Mesodermal cell (in vitro differentiated cells): ENCODE results near the gene MID1.

Experiments
- H3K27ac ChIP-seq: 2 replicates; pipeline ENCODE4 v1.7.0; 2013; ENCODE audit warnings: mild to moderate bottlenecking, low read depth, low read length, moderate library complexity; ENCODE audit not compliant: severe bottlenecking
- H3K36me3 ChIP-seq: 2 replicates; pipeline ENCODE4 v1.7.1; 2013; ENCODE audit warnings: mild to moderate bottlenecking, low read length, moderate library complexity; ENCODE audit not compliant: control insufficient read depth, insufficient read depth
- H3K4me1 ChIP-seq: one replicate; pipeline ENCODE4 v1.7.1; 2013; ENCODE audit warnings: mild to moderate bottlenecking, low read length; ENCODE audit not compliant: insufficient read depth, control insufficient read depth, poor library complexity, severe bottlenecking
- H3K4me3 ChIP-seq: 2 replicates; pipeline ENCODE4 v1.7.0; 2013; ENCODE audit warnings: low read length, control low read depth, mild to moderate bottlenecking; ENCODE audit not compliant: insufficient read depth, poor library complexity, severe bottlenecking; ENCODE audit errors: extremely low read depth
- H3K9me3 ChIP-seq: 2 replicates; pipeline ENCODE4 v1.7.1; 2013; ENCODE audit warnings: mild to moderate bottlenecking, low read length, moderate library complexity; ENCODE audit not compliant: control insufficient read depth
- WGBS, 2 experiments: methylation state at CpG; one replicate each; pipeline ENCODE4 v1.1.5; 2013; ENCODE audit warnings: missing lambda C conversion rate in 2 of 2; ENCODE audit not compliant: insufficient coverage in 2 of 2; 5-methylcytosine and 5-hydroxymethylcytosine counted together

MID1 gene

DNA sequence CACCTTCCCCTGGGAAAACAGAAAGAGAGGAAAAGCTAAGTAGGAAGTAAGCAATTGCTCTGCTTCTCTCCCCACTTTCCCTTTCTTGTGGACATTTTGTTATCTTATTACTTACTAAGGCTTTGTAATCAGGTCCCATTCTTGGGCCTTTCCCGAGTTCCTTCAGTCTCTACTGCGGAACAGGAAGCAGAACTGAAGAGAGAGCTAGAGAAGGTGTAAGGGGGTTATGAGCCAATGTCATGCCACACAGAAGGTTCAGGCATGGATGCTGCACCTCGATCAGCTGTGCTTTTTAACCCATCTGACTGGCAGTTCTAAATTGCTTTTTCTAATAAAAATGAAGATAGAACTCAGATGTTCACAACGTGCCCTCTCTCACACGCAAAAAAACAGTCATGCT is 83.6 kb downstream of the MID1 start:
- H3K9me3 ChIP-seq: no peaks in the 10 kb centered on the region
- peaks cover 13% of the 10 kb centered on the region for H3K4me1 ChIP-seq
- H3K36me3 ChIP-seq: no peaks in the 10 kb centered on the region
- WGBS, 2 experiments: 88% methylated on average over 1 of the region's 5 CpGs; no CpG with 5 or more reads in 1 of the 2 experiments
- no peak overlapping the region for H3K27ac ChIP-seq
- no peak overlapping the region for H3K4me3 ChIP-seq

DNA sequence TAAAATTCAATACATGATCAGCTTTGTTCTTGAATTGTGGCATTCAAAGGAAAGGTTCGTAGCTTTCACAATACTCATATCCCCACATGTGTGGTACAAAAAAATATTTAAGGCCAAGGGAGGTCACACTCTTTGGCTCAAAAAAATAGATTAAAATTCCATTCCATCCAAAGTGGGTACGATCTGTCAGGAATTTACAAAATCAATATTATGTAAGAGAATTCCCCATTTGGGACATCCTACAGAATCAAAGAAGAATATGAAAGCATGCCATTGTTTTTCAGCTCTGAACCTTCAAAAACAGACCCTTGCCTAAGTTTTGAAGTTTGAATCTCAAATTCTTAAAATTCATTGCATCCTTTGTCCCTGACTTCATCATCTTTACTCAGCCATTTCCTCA is 85.8 kb downstream of the MID1 start:
- Histone ChIP-seq H3K4me1 (peaks cover 18% of the 10 kb centered on the region), H3K4me3 (no peak overlapping the region), H3K36me3 (no peaks in the 10 kb centered on the region), H3K27ac (peak overlapping the region; percentile 72), H3K9me3 (no peaks in the 10 kb centered on the region)
- WGBS, 2 experiments: no CpG with 5 or more reads among the region's 2 CpGs

DNA sequence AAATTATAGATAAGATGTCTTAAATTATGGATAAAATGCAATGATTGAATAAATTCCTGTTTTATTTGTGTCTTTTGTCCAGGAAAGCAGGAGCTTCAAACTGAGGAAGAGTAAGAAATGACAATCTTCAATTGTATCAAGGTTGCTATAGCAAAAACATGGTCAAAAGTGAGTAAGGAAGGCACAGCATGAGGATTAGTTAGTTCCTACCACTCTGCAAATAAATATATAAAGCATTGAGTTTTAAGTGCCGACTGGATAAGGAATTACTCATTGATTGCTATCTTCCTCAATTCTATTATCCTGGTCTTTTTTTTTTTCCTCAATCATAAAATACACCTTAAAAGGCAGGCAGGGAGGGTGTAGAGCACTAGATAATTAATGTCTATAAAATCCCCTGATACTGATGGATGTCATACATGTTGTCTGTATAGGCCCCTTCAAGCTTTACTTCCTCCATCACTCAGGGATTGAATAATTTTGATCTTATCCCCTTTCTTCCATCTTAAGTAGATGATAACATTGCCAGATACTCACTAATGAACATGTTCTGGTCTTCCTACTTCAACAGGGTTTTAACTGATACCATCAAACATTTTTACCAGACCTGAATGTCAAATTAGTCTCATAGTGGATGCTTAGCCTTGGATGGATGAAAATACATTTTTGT is 86.6 kb downstream of the MID1 start:
- WGBS, 2 experiments: no CpG with 5 or more reads among the region's 1 CpG
- Histone ChIP-seq H3K9me3 (no peaks in the 10 kb centered on the region), H3K4me3 (no peak overlapping the region), H3K27ac (no peak overlapping the region), H3K4me1 (peaks cover 18% of the 10 kb centered on the region), H3K36me3 (no peaks in the 10 kb centered on the region)

DNA sequence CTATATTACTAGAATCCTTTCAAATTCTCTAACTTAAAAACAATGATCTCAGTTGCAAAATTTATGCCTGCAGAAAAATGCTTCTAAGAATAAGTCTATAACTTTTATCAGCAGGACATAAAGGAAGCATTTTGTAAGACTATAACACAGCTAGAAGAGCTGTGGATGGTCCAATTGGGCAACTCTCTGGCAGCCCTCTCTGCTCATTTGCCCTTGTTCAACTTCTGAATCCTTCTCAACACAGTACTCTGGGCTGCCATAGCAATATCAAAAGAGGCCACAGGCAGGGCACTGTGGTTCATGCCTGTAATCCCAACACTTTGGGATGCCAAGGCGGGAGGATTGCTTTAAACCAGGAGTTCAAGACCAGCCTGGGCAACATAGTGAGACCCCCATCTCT is 88.5 kb downstream of the MID1 start:
- no CpG with 5 or more reads among the region's 1 CpG for WGBS, 2 experiments
- H3K9me3 ChIP-seq: no peaks in the 10 kb centered on the region
- H3K36me3 ChIP-seq: peaks cover 3% of the 10 kb centered on the region
- no peak overlapping the region for H3K27ac ChIP-seq
- H3K4me3 ChIP-seq: no peak overlapping the region
- peaks cover 26% of the 10 kb centered on the region for H3K4me1 ChIP-seq

DNA sequence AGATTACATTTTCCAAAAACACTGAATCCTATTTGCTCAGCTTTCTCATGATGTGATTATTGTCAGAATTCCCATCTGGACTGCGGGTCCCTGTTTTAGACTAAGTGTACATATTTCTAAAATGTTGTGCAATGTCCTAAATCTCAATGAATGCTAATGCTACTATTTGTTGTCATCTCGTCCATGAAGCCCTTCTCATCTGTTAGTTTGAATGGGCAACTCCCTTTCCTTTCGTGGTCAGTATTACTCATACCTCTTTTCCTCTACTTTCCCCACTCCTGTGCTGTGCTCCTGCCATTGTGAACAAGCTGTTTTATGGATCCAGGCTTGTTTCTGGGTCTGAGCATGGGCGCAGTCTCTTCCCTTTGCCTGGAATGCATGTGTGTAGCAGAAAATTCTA is 91.0 kb downstream of the MID1 start:
- Histone ChIP-seq H3K36me3 (peaks cover 3% of the 10 kb centered on the region), H3K9me3 (no peaks in the 10 kb centered on the region), H3K4me3 (no peak overlapping the region), H3K4me1 (peaks cover 29% of the 10 kb centered on the region), H3K27ac (no peak overlapping the region)
- 76% methylated on average over 2 of the region's 4 CpGs; no CpG with 5 or more reads in 1 of the 2 experiments for WGBS, 2 experiments

DNA sequence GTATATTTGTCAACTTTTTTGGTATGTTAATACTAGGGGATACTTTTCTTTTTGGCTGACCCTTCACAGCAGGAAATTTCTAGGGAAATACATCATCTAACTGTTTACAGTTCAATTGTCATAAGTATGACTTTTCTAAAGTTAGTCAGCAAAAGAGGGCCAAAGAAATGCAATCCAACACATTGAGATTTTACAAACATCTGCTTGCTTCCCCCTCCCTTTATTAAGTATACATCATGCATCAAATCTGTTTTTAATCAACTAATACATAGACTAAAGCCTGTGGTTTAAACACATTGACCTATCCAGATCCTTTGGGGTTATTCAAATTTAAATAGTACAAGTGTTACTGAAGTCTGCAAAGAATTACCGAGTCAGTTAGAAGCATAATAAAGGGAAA is 93.9 kb downstream of the MID1 start:
- no peak overlapping the region for H3K27ac ChIP-seq
- peaks cover 8% of the 10 kb centered on the region for H3K36me3 ChIP-seq
- 67 to 88% methylated on average over 1 of the region's 1 CpG for WGBS, 2 experiments
- no peaks in the 10 kb centered on the region for H3K9me3 ChIP-seq
- peaks cover 23% of the 10 kb centered on the region for H3K4me1 ChIP-seq
- H3K4me3 ChIP-seq: no peak overlapping the region

DNA sequence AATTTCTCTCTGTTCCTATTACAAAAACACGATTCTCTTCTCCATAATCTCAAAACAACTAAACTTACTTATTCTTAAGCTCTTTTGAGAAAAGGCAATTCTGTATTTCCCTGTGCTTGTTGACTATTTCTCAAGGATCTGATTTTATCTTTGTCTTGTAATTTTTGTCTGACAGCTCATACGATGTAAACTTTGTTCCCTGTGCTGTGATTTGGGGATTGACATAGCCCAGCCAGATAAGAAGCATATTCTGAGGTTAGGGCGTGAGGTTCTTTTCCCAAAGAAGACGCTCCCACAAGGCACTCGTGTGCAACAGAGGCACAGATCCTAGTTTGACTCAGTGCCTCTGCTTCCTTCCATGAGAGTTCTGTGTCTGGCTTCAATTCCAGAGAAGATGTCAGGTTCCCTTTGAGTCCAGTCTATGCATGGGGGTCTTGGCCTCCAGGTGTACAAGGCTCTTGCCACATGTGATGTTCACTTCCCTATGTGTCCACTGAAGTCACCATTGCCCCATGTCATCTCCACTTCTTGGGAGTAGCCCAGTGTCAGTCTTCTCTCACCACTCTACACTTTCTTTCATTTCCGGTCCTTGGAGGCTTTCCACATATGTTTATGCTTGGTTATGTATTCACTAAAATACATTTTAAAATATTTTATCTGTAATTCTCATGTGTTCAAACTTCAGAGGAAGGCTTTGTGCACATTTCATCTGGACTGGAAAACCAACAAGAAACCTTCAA is 94.8 kb downstream of the MID1 start:
- WGBS, 2 experiments: 92 to 100% methylated on average over 4 of the region's 6 CpGs
- H3K36me3 ChIP-seq: peaks cover 11% of the 10 kb centered on the region

DNA sequence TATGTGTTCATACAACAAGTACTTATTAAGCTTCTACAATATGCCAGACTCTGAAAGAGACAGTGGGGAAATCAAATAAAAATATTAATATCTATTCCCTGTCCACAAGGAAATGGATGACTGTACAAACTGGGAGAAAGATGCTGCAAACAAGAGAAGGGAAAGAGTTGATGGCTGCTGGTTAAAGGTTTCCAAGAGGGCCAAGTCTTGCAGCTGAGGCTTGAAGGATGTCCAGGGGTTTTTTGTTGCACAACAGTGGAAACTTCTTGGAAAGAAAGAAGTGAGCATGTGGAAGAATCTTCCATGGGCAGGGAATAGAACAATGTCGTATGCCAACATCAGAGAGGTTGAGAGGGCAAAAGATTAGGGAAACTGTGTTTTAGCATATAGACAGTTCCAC is 95.8 kb downstream of the MID1 start:
- no peaks in the 10 kb centered on the region for H3K9me3 ChIP-seq
- H3K4me3 ChIP-seq: no peak overlapping the region
- peaks cover 21% of the 10 kb centered on the region for H3K4me1 ChIP-seq
- H3K36me3 ChIP-seq: peaks cover 11% of the 10 kb centered on the region
- 80% methylated on average over 1 of the region's 1 CpG; no CpG with 5 or more reads in 1 of the 2 experiments for WGBS, 2 experiments
- H3K27ac ChIP-seq: no peak overlapping the region

More for the DNA sequence above, 94.8 kb downstream of the MID1 start:
- H3K4me1 ChIP-seq: peaks cover 20% of the 10 kb centered on the region
- H3K4me3 ChIP-seq: no peak overlapping the region
- H3K9me3 ChIP-seq: no peaks in the 10 kb centered on the region
- no peak overlapping the region for H3K27ac ChIP-seq

DNA sequence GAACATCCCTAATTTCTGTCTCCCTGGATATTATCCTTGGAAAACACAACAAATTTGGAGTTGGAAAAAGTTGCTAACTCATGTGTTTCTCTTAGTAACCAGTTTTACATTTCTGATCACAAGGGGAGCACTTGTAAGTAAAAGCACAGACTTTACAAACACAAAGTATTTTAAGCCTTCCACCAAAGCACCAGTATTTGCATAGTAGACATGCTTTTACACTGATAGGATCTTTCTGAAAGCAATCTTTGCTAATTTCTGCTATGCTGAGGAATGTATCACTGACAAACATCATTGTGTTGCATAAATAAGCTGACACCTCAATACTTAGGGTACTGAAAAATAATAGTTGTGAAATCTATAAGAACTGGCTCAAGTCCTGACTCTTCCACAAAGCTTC is 100.6 kb downstream of the MID1 start:
- peaks cover 22% of the 10 kb centered on the region for H3K36me3 ChIP-seq
- no peak overlapping the region for H3K4me3 ChIP-seq
- no peaks in the 10 kb centered on the region for H3K9me3 ChIP-seq
- H3K27ac ChIP-seq: no peak overlapping the region
- peaks cover 8% of the 10 kb centered on the region for H3K4me1 ChIP-seq

DNA sequence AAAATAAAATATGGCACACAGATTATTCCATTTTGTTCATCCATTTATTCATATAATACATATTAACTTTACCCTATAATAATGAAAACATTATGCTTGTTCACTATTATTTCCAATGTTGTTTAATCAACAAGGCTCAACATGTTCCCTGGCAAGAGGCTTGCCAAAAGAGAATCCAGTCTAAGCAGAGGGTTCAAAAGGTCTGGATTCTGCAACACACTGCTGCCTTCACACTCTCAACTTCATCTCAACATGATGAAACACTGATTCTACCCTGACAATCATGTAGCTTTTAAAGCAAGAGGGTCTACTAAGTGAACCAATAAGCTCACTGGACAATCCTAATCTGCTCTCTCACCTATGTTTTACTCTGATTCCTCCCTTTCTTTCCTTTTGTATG is 101.1 kb downstream of the MID1 start:
- no peaks in the 10 kb centered on the region for H3K9me3 ChIP-seq
- H3K36me3 ChIP-seq: peaks cover 22% of the 10 kb centered on the region
- H3K4me3 ChIP-seq: no peak overlapping the region
- H3K4me1 ChIP-seq: peaks cover 8% of the 10 kb centered on the region
- no peak overlapping the region for H3K27ac ChIP-seq

DNA sequence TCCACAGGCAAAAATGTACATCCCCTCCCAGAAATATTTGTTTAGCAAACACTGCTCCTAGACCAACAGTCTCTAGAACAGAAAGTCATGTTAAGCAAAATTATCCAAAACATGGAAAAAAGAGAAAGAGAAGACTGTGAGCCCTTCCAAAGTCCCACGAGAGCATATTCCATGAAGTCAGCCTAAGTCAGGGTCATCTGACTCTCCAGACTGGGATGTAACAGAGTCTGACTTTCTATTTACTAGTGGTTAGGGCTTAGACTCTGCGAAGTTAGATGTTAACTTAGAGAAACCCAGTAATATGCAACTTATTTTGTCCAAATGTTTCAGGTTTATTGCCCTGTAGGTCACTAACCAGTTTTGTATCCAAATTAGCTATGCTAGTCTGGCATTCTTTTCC is 102.3 kb downstream of the MID1 start:
- 80% methylated on average over 1 of the region's 2 CpGs; no CpG with 5 or more reads in 1 of the 2 experiments for WGBS, 2 experiments
- H3K4me1 ChIP-seq: peaks cover 8% of the 10 kb centered on the region

More for the DNA sequence above, 102.3 kb downstream of the MID1 start:
- peaks cover 22% of the 10 kb centered on the region for H3K36me3 ChIP-seq
- H3K9me3 ChIP-seq: no peaks in the 10 kb centered on the region
- no peak overlapping the region for H3K27ac ChIP-seq
- H3K4me3 ChIP-seq: no peak overlapping the region
